Measurements from ENCODE around the gene EPHA5. TPM values are rescaled to one million over a fixed set of nuclear protein-coding genes. Genes with fewer than 3 reads are reported as not detected.

The EPHA5 gene
- total RNA-seq, 1 experiment from 2014 or later: 0.04 TPM

- Mint-ChIP-seq H3K27me3 (ENCODE audit: low read depth) (no peaks in the 10 kb centered on the region), H3K4me3 (no peak overlapping the region), H3K36me3 (no peaks in the 10 kb centered on the region), H3K4me1 (peaks cover 58% of the 10 kb centered on the region), H3K9me3 (no peaks in the 10 kb centered on the region), H3K27ac (no peak overlapping the region)
- no peak for TF ChIP-seq ZNF281 (CRISPR knock-in tag; IDR thresholded peaks at IDR 0.05)
- TF ChIP-seq USF2 (CRISPR knock-in tag; IDR thresholded peaks at IDR 0.05): no peak
- no peak for TF ChIP-seq TEAD4 (CRISPR knock-in tag; IDR thresholded peaks at IDR 0.05)
- TF ChIP-seq ZMAT4 (CRISPR knock-in tag; IDR thresholded peaks at IDR 0.05): no peak
- ATAC-seq: no peak
- ChIA-PET CTCF (no interaction called here), POLR2A (no interaction called here)
- DNase-seq (ENCODE audit: low spot score): no peak
Measured at GRCh38 chr4:65653740-65654361, 16.4 kb downstream of the EPHA5 start.

GRCh38 chr4:65651751-65652150 lies 18.5 kb downstream of the EPHA5 start:
- no peak overlapping the region for H3K4me3 Mint-ChIP-seq
- ATAC-seq (no peak), DNase-seq (ENCODE audit: low spot score) (no peak)
- TF ChIP-seq KAT7 (CRISPR knock-in tag; IDR thresholded peaks at IDR 0.05; ENCODE audit: borderline replicate concordance) (no peak), CBFB (CRISPR knock-in tag; IDR thresholded peaks at IDR 0.05; ENCODE audit: low read depth) (no peak), NFYB (CRISPR knock-in tag; conservative IDR thresholded peaks at IDR 0.05; ENCODE audit: low read depth) (no peak), MAX (CRISPR knock-in tag; IDR thresholded peaks at IDR 0.05) (no peak), ZNF423 (CRISPR knock-in tag; IDR thresholded peaks at IDR 0.05) (no peak), FOXJ3 (CRISPR knock-in tag; IDR thresholded peaks at IDR 0.05; ENCODE audit: borderline replicate concordance) (no peak), AR (CRISPR knock-in tag; IDR thresholded peaks at IDR 0.05) (no peak), E2F1 (CRISPR knock-in tag; IDR thresholded peaks at IDR 0.05) (no peak), ZBTB43 (CRISPR knock-in tag; IDR thresholded peaks at IDR 0.05) (no peak), TP53 (CRISPR knock-in tag; IDR thresholded peaks at IDR 0.05) (no peak), RELA (CRISPR knock-in tag; IDR thresholded peaks at IDR 0.05; ENCODE audit: borderline replicate concordance) (no peak), EMX1 (CRISPR knock-in tag; IDR thresholded peaks at IDR 0.05) (no peak), ZNF425 (CRISPR knock-in tag; conservative IDR thresholded peaks at IDR 0.05) (no peak), ZBTB21 (CRISPR knock-in tag; IDR thresholded peaks at IDR 0.05; ENCODE audit: borderline replicate concordance) (no peak), SMAD3 (CRISPR knock-in tag; IDR thresholded peaks at IDR 0.05; ENCODE audit: borderline replicate concordance) (no peak), USF2 (CRISPR knock-in tag; IDR thresholded peaks at IDR 0.05) (no peak), MYBL2 (CRISPR knock-in tag; IDR thresholded peaks at IDR 0.05) (no peak)
- ChIA-PET POLR2A (no interaction called here), CTCF (no interaction called here)
- no peaks in the 10 kb centered on the region for H3K36me3 Mint-ChIP-seq
- H3K27ac Mint-ChIP-seq: no peak overlapping the region; the same call in 1 of the 2 replicates
- H3K4me1 Mint-ChIP-seq: peaks cover 48% of the 10 kb centered on the region
- H3K27me3 Mint-ChIP-seq (ENCODE audit: low read depth): no peaks in the 10 kb centered on the region
- H3K9me3 Mint-ChIP-seq: no peaks in the 10 kb centered on the region

Measured in WTC11 (cell line).